Endodermal cell (in vitro differentiated cells): ENCODE results near the gene DSCAML1. TPM values are rescaled to one million over a fixed set of nuclear protein-coding genes. Genes with fewer than 3 reads are reported as not detected.

ENCODE experiments used
- DNase-seq: peaks from one replicate; pipeline ENCODE4 v3.0.0-alpha.2; 2017
- H3K27ac ChIP-seq: 2 replicates; pipeline ENCODE4 v1.5.1; 2013; ENCODE audit warnings: mild to moderate bottlenecking, low read depth, low read length, moderate library complexity
- H3K27me3 ChIP-seq: 2 replicates; pipeline ENCODE4 v1.6.1; 2013; ENCODE audit warnings: mild to moderate bottlenecking, low read length, moderate library complexity; ENCODE audit not compliant: insufficient read depth, control insufficient read depth, poor library complexity, severe bottlenecking
- H3K36me3 ChIP-seq: 2 replicates; pipeline ENCODE4 v1.7.0; 2013; ENCODE audit warnings: mild to moderate bottlenecking, low read length, moderate library complexity; ENCODE audit not compliant: control insufficient read depth, insufficient read depth
- H3K4me1 ChIP-seq: one replicate; pipeline ENCODE4 v1.7.0; 2013; ENCODE audit warnings: low read length; ENCODE audit not compliant: control insufficient read depth, insufficient read depth
- H3K4me3 ChIP-seq: 2 replicates; pipeline ENCODE4 v1.5.1; 2013; ENCODE audit warnings: mild to moderate bottlenecking, low read length, moderate library complexity
- H3K9ac ChIP-seq: 2 replicates; pipeline ENCODE4 v1.6.1; 2013; ENCODE audit warnings: mild to moderate bottlenecking, low read length, moderate library complexity; ENCODE audit not compliant: poor library complexity, severe bottlenecking; ENCODE audit errors: extremely low read depth
- H3K9me3 ChIP-seq: 2 replicates; pipeline ENCODE4 v1.6.1; 2013; ENCODE audit warnings: mild to moderate bottlenecking, low read length, moderate library complexity; ENCODE audit not compliant: control insufficient read depth
- H3K27ac Mint-ChIP-seq: 2 replicates; pipeline ENCODE4 v1.8.0; 2020; ENCODE audit warnings: mixed read lengths
- H3K27me3 Mint-ChIP-seq: 2 replicates; pipeline ENCODE4 v1.8.0; 2021; ENCODE audit warnings: mild to moderate bottlenecking, mixed read lengths; ENCODE audit not compliant: insufficient read depth
- H3K36me3 Mint-ChIP-seq: 2 replicates; pipeline ENCODE4 v1.8.0; 2020; ENCODE audit warnings: low read depth, mixed read lengths
- H3K4me1 Mint-ChIP-seq: 2 replicates; pipeline ENCODE4 v1.8.0; 2020; ENCODE audit warnings: mixed read lengths
- H3K4me3 Mint-ChIP-seq: 2 replicates; pipeline ENCODE4 v1.8.0; 2020; ENCODE audit warnings: mild to moderate bottlenecking, moderate library complexity, mixed read lengths
- H3K9me3 Mint-ChIP-seq: 2 replicates; pipeline ENCODE4 v1.8.0; 2020; ENCODE audit warnings: mild to moderate bottlenecking, mixed read lengths
- CTCF ChIP-seq: fragments of 200-600 bp; sonication (generic); conservative IDR thresholded peaks from 2 replicates; pipeline ENCODE4 v1.5.0; 2021; ENCODE audit warnings: antibody characterized with exemption, mild to moderate bottlenecking
- WGBS, 2 experiments: methylation state at CpG; one replicate each; pipeline versions ENCODE4 v1.1.5 to v1.1.7; 2013; ENCODE audit warnings: missing lambda C conversion rate in 2 of 2, mixed read lengths in 1 of 2; ENCODE audit not compliant: insufficient coverage in 1 of 2, insufficient read length in 1 of 2; 5-methylcytosine and 5-hydroxymethylcytosine counted together
- total RNA-seq, 2 donors: library from RNA; stranded (reverse); fragmentation: NEBNext Ultra II Directional in 1 of 2; extraction: Animal tissue kit (Norgen Biotek cat#: 25700) in 1 of 2; gene quantifications; 2 replicates in 1 of 2; 3 replicates in 1 of 2; pipeline ENCODE4 v1.2.1, GENCODE V29; 2021

The DSCAML1 gene
- total RNA-seq, 2 donors from 2014 or later = 5.6 to 10.9 TPM

DNA sequence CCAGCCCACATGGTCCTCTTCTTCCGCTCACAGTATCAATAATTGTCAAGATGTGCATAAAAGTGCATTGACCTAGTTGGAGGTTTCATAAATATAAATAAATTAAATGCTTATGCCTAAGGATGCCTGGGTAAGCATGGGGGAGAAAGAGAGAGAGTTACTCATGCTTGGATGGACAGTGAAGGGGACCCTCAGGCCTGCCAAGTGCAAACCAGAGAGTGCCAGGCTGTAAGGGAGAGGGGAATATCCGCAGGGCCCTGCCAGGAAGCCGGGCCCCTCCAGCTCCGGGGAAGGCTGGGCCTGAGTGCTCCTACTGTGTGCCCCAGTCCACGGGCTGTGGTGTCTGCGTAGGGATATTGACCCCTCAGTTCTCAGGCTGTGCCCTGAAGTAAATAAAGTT, 214.6 kb downstream of the DSCAML1 start:
- no peak overlapping the region for H3K9ac ChIP-seq
- 88% methylated on average over 6 of the region's 6 CpGs; no CpG with 5 or more reads in 1 of the 2 experiments for WGBS, 2 experiments
- Mint-ChIP-seq H3K36me3 (no peaks in the 10 kb centered on the region), H3K9me3 (no peaks in the 10 kb centered on the region), H3K27me3 (peaks cover 54% of the 10 kb centered on the region), H3K4me3 (no peak overlapping the region), H3K4me1 (peaks cover 2% of the 10 kb centered on the region), H3K27ac (no peak overlapping the region)
- H3K9me3 ChIP-seq = no peaks in the 10 kb centered on the region
- no peaks in the 10 kb centered on the region for H3K4me1 ChIP-seq
- TF ChIP-seq CTCF = no peak
- no peak for DNase-seq
- peaks cover 84% of the 10 kb centered on the region for H3K27me3 ChIP-seq
- no peaks in the 10 kb centered on the region for H3K36me3 ChIP-seq
- H3K4me3 ChIP-seq = no peak overlapping the region
- H3K27ac ChIP-seq = no peak overlapping the region

DNA sequence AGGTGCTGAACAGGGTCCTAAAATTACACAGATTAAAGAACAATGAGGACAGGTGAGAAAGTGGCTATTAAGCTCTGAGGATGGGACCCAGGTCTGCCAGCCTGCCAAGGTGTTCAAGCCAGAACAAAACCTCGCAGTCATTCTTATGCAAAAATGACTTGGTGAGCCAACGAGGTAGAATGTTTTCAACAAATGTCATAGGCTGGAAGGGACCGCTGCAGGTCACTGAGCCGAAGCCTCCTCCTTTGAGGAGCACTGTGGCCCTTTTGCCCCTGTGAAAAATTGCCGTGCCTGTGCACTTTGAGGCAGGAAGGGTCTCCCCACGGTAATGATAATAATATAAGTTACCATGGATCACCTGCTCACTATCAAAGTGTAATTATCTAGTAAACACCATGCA, 216.2 kb downstream of the DSCAML1 start:
- H3K9me3 Mint-ChIP-seq = no peaks in the 10 kb centered on the region
- WGBS, 2 experiments = 67 to 73% methylated on average over 3 to 6 of the region's 6 CpGs
- H3K27me3 Mint-ChIP-seq = peaks cover 55% of the 10 kb centered on the region
- no peaks in the 10 kb centered on the region for H3K36me3 Mint-ChIP-seq
- no peak overlapping the region for H3K27ac Mint-ChIP-seq
- H3K36me3 ChIP-seq = no peaks in the 10 kb centered on the region
- H3K27me3 ChIP-seq = peaks cover 82% of the 10 kb centered on the region
- no peak overlapping the region for H3K4me3 ChIP-seq
- no peaks in the 10 kb centered on the region for H3K4me1 ChIP-seq
- no peak overlapping the region for H3K9ac ChIP-seq
- DNase-seq = no peak
- no peaks in the 10 kb centered on the region for H3K9me3 ChIP-seq
- no peak overlapping the region for H3K4me3 Mint-ChIP-seq
- peaks cover 2% of the 10 kb centered on the region for H3K4me1 Mint-ChIP-seq
- no peak for TF ChIP-seq CTCF
- no peak overlapping the region for H3K27ac ChIP-seq

GRCh38 chr11:117579161-117579560, 217.9 kb downstream of the DSCAML1 start:
- H3K4me1 Mint-ChIP-seq = peaks cover 2% of the 10 kb centered on the region
- Histone ChIP-seq H3K4me1 (no peaks in the 10 kb centered on the region), H3K36me3 (no peaks in the 10 kb centered on the region), H3K9ac (no peak overlapping the region), H3K9me3 (no peaks in the 10 kb centered on the region), H3K27me3 (peaks cover 82% of the 10 kb centered on the region), H3K27ac (no peak overlapping the region), H3K4me3 (no peak overlapping the region)
- H3K9me3 Mint-ChIP-seq = no peaks in the 10 kb centered on the region
- TF ChIP-seq CTCF = no peak
- no peak for DNase-seq
- H3K27ac Mint-ChIP-seq = no peak overlapping the region
- H3K27me3 Mint-ChIP-seq = peaks cover 60% of the 10 kb centered on the region
- no peak overlapping the region for H3K4me3 Mint-ChIP-seq
- H3K36me3 Mint-ChIP-seq = no peaks in the 10 kb centered on the region
- 88 to 89% methylated on average over 2 of the region's 2 CpGs for WGBS, 2 experiments
